Suprapubic skin (tissue), 4 donors: ENCODE results near the gene BAG3. TPM values are rescaled to one million over a fixed set of nuclear protein-coding genes. Genes with fewer than 3 reads are reported as not detected.

ENCODE experiments used
- DNase-seq, 2 donors: peaks; one replicate each; pipeline ENCODE4 v3.0.0-alpha.2; 2019; ENCODE audit warnings: low spot score in 2 of 2
- H3K27ac ChIP-seq: fragments of 200-600 bp; sonication (generic); one replicate; pipeline ENCODE4 v1.5.1; 2019
- H3K27me3 ChIP-seq: fragments of 200-600 bp; sonication (generic); one replicate; pipeline ENCODE4 v1.5.1; 2019
- H3K36me3 ChIP-seq: fragments of 200-600 bp; sonication (generic); one replicate; pipeline ENCODE4 v1.5.1; 2019
- H3K4me1 ChIP-seq: fragments of 200-600 bp; sonication (generic); one replicate; pipeline ENCODE4 v1.5.1; 2019
- H3K4me3 ChIP-seq: fragments of 200-600 bp; sonication (generic); one replicate; pipeline ENCODE4 v1.5.1; 2019; ENCODE audit warnings: mild to moderate bottlenecking
- H3K9me3 ChIP-seq: fragments of 200-600 bp; sonication (generic); one replicate; pipeline ENCODE4 v1.5.1; 2019
- CTCF ChIP-seq, 2 donors: fragments of 200-600 bp in 1 of 2; fragments of 450-650 bp in 1 of 2; sonication (generic) in 1 of 2; IDR thresholded peaks; one replicate each; pipeline ENCODE4 v1.5.1; 2016 to 2019; ENCODE audit warnings: antibody characterized with exemption in 2 of 2, mild to moderate bottlenecking in 1 of 2, moderate library complexity in 1 of 2
- EP300 ChIP-seq: sonication (generic); formaldehyde crosslinking; IDR thresholded peaks from one replicate; pipeline ENCODE4 v1.6.1; 2017; ENCODE audit warnings: antibody characterized with exemption
- POLR2A ChIP-seq, 2 donors: fragments of 450-650 bp; IDR thresholded peaks; one replicate each; pipeline ENCODE4 v1.6.1; 2017; ENCODE audit warnings: antibody characterized with exemption in 2 of 2, mild to moderate bottlenecking in 2 of 2, moderate library complexity in 2 of 2
- POLR2AphosphoS5 ChIP-seq, 3 donors: sonication (generic); formaldehyde crosslinking; IDR thresholded peaks; one replicate each; pipeline ENCODE4 v1.6.1; 2017; ENCODE audit warnings: antibody characterized with exemption in 3 of 3
- WGBS: methylation state at CpG from one replicate; pipeline ENCODE4 v1.1.5; 2018; 5-methylcytosine and 5-hydroxymethylcytosine counted together
- total RNA-seq, 4 donors: library from RNA; depleted of rRNA; stranded (reverse); fragments of >200 nt; gene quantifications; one replicate each; pipeline ENCODE4 v1.1.0, GENCODE V29; 2016

BAG3 gene
- total RNA-seq, 4 donors from 2014 or later: 75.0 to 86.4 (median 78.0) TPM

GRCh38 chr10:119630300-119630699, 20.9 kb upstream of the BAG3 start:
- Histone ChIP-seq H3K9me3 (no peaks in the 10 kb centered on the region), H3K4me1 (no peaks in the 10 kb centered on the region), H3K36me3 (no peaks in the 10 kb centered on the region), H3K4me3 (no peak overlapping the region), H3K27ac (no peak overlapping the region), H3K27me3 (no peaks in the 10 kb centered on the region)
- TF ChIP-seq POLR2A (IDR thresholded peaks at IDR 0.05) (no peak), EP300 (no peak), POLR2AphosphoS5 (IDR thresholded peaks at IDR 0.05) (no peak), CTCF (IDR thresholded peaks at IDR 0.05) (no peak)
- 84% methylated on average over 5 of the region's 5 CpGs for WGBS
- DNase-seq: no peak

GRCh38 chr10:119633538-119634218, 17.5 kb upstream of the BAG3 start:
- WGBS: 71% methylated on average over 3 of the region's 3 CpGs
- DNase-seq: no peak
- Histone ChIP-seq H3K27ac (no peak overlapping the region), H3K4me1 (no peaks in the 10 kb centered on the region), H3K4me3 (no peak overlapping the region), H3K36me3 (no peaks in the 10 kb centered on the region), H3K9me3 (no peaks in the 10 kb centered on the region), H3K27me3 (no peaks in the 10 kb centered on the region)
- TF ChIP-seq EP300 (no peak), CTCF (IDR thresholded peaks at IDR 0.05) (no peak), POLR2AphosphoS5 (IDR thresholded peaks at IDR 0.05) (no peak), POLR2A (IDR thresholded peaks at IDR 0.05) (no peak)

GRCh38 chr10:119634219-119634544, 17.0 kb upstream of the BAG3 start:
- Histone ChIP-seq H3K27me3 (no peaks in the 10 kb centered on the region), H3K36me3 (no peaks in the 10 kb centered on the region), H3K9me3 (no peaks in the 10 kb centered on the region), H3K4me1 (no peaks in the 10 kb centered on the region), H3K27ac (no peak overlapping the region), H3K4me3 (no peak overlapping the region)
- DNase-seq: no peak
- TF ChIP-seq POLR2A (IDR thresholded peaks at IDR 0.05) (no peak), POLR2AphosphoS5 (IDR thresholded peaks at IDR 0.05) (no peak), CTCF (IDR thresholded peaks at IDR 0.05) (no peak), EP300 (no peak)
- WGBS: 50% methylated on average over 1 of the region's 1 CpG

GRCh38 chr10:119637631-119638030, 13.5 kb upstream of the BAG3 start:
- H3K27ac ChIP-seq: no peak overlapping the region
- DNase-seq: no peak
- WGBS: 75% methylated on average over 4 of the region's 4 CpGs
- no peaks in the 10 kb centered on the region for H3K9me3 ChIP-seq
- H3K27me3 ChIP-seq: no peaks in the 10 kb centered on the region
- H3K4me1 ChIP-seq: no peaks in the 10 kb centered on the region
- no peaks in the 10 kb centered on the region for H3K36me3 ChIP-seq
- TF ChIP-seq EP300 (no peak), POLR2AphosphoS5 (IDR thresholded peaks at IDR 0.05) (no peak), POLR2A (IDR thresholded peaks at IDR 0.05) (no peak), CTCF (IDR thresholded peaks at IDR 0.05) (no peak)
- H3K4me3 ChIP-seq: no peak overlapping the region

GRCh38 chr10:119638982-119639381, 12.2 kb upstream of the BAG3 start:
- Histone ChIP-seq H3K4me1 (no peaks in the 10 kb centered on the region), H3K4me3 (no peak overlapping the region), H3K9me3 (no peaks in the 10 kb centered on the region), H3K27ac (no peak overlapping the region), H3K27me3 (no peaks in the 10 kb centered on the region), H3K36me3 (no peaks in the 10 kb centered on the region)
- WGBS: 73% methylated on average over 7 of the region's 7 CpGs
- no peak for DNase-seq
- TF ChIP-seq POLR2A (IDR thresholded peaks at IDR 0.05) (no peak), CTCF (IDR thresholded peaks at IDR 0.05) (no peak), EP300 (no peak), POLR2AphosphoS5 (IDR thresholded peaks at IDR 0.05) (no peak)
